GM12864 (cell line): Measurements from ENCODE around the gene AMBP.

Experiments
- DNase-seq: peaks from one replicate; pipeline ENCODE4 v3.0.0-alpha.2; 2011; ENCODE audit warnings: low read depth
- H3K4me3 ChIP-seq: 2 replicates; pipeline ENCODE4 v1.5.1; 2011; ENCODE audit warnings: mild to moderate bottlenecking, low read depth, low read length, control low read depth
- TF ChIP-seq, protein P1 (sequence below): IDR thresholded peaks from 2 replicates; pipeline ENCODE4 v1.5.1; 2011; ENCODE audit warnings: low read depth, mild to moderate bottlenecking, moderate library complexity, low read length, control low read depth, inconsistent platforms; ENCODE audit errors: missing control alignments

AMBP gene

DNA sequence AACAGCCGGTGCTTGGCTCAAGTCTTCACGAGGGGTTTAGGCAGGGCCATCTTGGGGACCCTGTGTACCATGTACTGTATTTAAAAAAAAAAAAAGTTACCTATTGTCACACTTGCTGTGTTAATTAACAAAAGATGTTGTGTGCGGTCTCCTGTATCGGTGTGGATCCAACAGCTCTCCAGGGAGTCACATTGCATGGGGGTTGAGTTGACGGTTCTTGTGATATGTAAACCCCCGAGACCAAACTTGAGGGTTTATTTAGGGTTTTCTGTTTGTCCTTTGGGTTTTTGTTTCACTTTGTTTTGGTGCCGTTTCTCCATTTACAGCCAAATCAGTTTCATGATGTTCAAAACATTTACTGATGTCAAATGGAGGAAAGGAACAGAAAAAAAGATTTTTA is 22.2 kb downstream of the AMBP start:
- TF ChIP-seq, protein P1, sequence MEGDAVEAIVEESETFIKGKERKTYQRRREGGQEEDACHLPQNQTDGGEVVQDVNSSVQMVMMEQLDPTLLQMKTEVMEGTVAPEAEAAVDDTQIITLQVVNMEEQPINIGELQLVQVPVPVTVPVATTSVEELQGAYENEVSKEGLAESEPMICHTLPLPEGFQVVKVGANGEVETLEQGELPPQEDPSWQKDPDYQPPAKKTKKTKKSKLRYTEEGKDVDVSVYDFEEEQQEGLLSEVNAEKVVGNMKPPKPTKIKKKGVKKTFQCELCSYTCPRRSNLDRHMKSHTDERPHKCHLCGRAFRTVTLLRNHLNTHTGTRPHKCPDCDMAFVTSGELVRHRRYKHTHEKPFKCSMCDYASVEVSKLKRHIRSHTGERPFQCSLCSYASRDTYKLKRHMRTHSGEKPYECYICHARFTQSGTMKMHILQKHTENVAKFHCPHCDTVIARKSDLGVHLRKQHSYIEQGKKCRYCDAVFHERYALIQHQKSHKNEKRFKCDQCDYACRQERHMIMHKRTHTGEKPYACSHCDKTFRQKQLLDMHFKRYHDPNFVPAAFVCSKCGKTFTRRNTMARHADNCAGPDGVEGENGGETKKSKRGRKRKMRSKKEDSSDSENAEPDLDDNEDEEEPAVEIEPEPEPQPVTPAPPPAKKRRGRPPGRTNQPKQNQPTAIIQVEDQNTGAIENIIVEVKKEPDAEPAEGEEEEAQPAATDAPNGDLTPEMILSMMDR, result no peak
- no peak for DNase-seq
- H3K4me3 ChIP-seq, result no peak overlapping the region

DNA sequence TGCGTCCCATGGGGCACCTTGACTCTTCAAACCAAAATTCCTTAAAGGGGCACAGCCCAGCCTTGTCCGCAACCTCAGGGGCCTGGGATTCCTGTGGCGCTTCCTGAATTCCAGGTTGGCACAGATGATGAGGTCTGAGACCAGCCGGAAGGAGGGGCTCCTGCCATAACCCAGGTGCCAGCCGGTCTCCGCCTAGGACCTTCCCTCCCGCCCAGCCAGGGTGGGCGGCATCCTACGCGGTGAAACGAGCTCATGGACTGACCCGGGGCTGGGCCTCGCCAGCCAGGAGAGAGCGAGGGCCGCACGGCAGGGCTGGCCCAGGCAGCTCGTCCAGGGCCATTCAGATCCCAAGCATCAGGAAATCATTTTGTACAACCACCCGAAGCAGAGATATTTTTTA is 23.0 kb downstream of the AMBP start:
- DNase-seq, result no peak
- TF ChIP-seq, protein P1, result no peak
- no peak overlapping the region for H3K4me3 ChIP-seq

DNA sequence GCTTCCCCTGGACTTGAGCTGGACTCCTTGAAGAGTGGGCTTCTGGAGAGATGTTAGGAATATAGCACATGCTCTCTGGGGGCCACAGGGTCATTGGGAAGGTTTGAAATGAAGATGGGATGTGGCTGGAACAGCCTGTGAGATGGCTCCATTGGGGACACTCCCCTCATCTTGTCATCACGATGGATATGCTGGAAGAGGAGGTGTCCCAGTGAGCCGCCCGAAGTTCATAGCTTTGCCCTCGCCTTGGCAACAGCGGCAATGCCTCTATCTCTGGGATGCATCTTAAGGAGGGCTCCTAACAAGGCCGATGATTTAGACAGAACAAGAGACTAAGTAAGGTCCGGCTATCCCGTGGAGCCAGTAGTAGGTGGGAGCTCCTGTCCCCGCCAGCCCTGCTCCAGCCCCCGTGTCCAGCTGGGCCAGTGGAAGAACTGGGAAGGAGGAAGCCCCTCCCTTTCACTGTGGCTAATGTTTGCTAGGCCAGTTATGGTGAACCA is 23.9 kb downstream of the AMBP start:
- TF ChIP-seq, protein P1, result no peak
- H3K4me3 ChIP-seq, result no peak overlapping the region
- DNase-seq, result no peak

DNA sequence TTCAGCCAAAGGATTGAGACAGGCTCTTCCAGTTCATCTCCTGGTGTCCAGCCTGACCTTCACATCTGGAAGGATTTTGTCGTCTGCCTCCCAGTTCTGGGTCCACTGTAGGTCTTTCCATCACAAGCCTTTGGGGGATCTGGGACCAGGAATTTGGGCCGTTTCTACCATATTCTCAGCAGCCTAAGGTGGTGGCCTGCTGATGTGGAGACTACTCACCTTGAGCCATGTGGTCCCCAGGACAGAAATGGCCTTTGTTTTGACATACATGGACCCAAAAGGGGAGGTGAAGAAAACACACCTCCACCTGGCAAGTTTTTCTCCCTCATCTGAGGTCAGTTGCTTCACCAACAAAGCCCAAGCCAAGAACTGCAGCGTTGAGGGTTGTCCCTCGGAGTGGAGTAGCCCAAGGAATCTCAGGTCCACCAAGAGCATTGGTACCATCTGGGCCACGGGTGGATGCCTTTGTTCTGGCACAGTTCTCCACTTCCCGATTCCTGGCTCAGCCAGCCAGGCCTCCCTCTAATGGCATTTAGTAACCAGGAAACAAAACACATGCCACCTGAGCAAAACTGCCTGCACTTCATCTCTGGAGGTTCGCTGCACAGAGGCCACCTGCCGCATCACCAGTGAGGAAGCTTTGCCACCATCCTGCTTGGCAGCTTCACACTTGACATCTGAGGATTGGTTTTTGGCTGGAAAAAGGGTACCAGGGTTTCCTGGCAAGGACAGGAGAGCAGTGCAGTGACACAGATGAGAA is 24.7 kb downstream of the AMBP start:
- DNase-seq, result no peak
- TF ChIP-seq, protein P1, result no peak
- H3K4me3 ChIP-seq, result no peak overlapping the region

DNA sequence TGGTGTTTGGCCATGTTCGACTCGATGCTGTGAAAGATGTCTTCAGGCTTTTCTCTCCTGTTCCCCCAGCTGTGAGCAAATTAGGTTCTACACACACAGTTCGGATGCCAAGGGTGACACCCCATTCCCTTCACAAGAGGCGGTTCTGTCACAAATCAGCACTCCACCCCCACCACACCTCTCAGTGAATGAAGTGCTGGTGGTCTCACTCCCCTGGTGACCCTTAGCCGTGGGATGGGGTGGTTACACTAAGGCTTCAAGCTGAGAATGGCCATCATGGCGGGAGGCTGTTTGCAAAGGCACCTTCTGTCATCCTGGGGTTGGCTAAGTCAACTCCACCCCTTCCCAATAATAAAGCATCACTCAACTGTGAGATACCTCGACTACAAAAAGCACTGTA is 26.4 kb downstream of the AMBP start:
- H3K4me3 ChIP-seq, result no peak overlapping the region
- TF ChIP-seq, protein P1, result no peak
- DNase-seq, result no peak

DNA sequence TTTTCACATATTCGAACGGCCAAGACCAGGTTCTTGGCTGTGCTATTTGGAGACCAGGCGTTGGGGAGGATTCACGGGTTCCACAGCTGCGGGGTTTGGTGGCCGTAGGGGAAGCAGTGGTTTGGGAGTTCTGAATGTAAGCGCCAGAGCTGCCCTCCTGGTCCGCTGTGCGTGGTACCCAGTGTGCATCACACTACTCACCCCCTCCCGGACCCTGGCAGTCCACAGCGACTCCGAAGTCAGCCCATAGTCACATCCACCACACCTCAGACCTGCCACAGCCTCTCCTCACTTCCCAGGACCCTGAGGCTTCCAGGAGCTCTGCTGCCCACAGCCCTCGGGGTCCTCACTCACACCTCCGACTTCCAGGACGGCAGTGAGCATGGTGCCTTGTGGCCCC is 26.8 kb downstream of the AMBP start:
- TF ChIP-seq, protein P1, result no peak
- no peak overlapping the region for H3K4me3 ChIP-seq
- DNase-seq, result no peak

DNA sequence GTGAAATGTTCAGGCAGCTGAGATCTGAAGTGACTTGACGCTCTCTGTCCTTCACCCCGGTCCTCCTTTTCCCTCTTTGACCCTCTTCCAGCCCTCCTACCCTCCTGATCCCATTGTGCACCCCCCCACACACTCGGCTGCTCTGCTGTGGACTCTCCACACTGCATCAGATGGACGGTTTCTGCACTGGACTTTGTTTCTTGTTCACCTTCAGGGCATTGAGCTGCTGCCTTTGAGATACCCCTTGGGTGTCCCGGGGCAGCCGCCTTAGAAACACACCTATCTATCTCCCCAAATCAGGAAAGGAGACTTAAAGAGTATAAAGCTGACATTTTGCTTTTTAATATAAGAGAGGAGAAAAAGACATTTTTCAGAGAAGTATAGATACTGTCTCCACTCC is 27.5 kb downstream of the AMBP start:
- DNase-seq, result no peak
- no peak overlapping the region for H3K4me3 ChIP-seq
- TF ChIP-seq, protein P1, result no peak
